H9 (cell line): ENCODE measurements around the gene SH3RF3. TPM values are rescaled to one million over a fixed set of nuclear protein-coding genes. Genes with fewer than 3 reads are reported as not detected.

Source experiments
- DNase-seq: peaks from one replicate; pipeline ENCODE4 v3.0.0-alpha.2; 2017
- H2AFZ ChIP-seq: one replicate; pipeline ENCODE4 v1.6.1; 2013; ENCODE audit warnings: mild to moderate bottlenecking, low read length, control low read depth, moderate library complexity
- H2AK5ac ChIP-seq: 2 replicates; pipeline ENCODE4 v1.6.1; 2013; ENCODE audit warnings: low read length, control low read depth, mixed read lengths; ENCODE audit not compliant: insufficient read length
- H2BK120ac ChIP-seq: one replicate; pipeline ENCODE4 v1.6.1; 2013; ENCODE audit warnings: low read depth, mild to moderate bottlenecking, low read length, control low read depth, inconsistent platforms; ENCODE audit not compliant: poor library complexity, severe bottlenecking
- H2BK12ac ChIP-seq: 2 replicates; pipeline ENCODE4 v1.6.1; 2013; ENCODE audit warnings: low read length, control low read depth, mixed read lengths, low read depth; ENCODE audit not compliant: insufficient read length
- H2BK15ac ChIP-seq: 2 replicates; pipeline ENCODE4 v1.6.1; 2013; ENCODE audit warnings: low read depth, low read length, control low read depth
- H2BK20ac ChIP-seq: one replicate; pipeline ENCODE4 v1.6.1; 2013; ENCODE audit warnings: low read depth, mild to moderate bottlenecking, low read length, control low read depth, inconsistent platforms; ENCODE audit not compliant: poor library complexity, severe bottlenecking
- H2BK5ac ChIP-seq: 2 replicates; pipeline ENCODE4 v1.6.1; 2013; ENCODE audit warnings: low read length, control low read depth, mixed read lengths; ENCODE audit not compliant: insufficient read length
- H3K14ac ChIP-seq: 2 replicates; pipeline ENCODE4 v1.6.1; 2013; ENCODE audit warnings: low read length, control low read depth; ENCODE audit not compliant: insufficient read depth
- H3K18ac ChIP-seq: 2 replicates; pipeline ENCODE4 v1.6.1; 2013; ENCODE audit warnings: low read depth, mild to moderate bottlenecking, mixed read lengths, low read length, control low read depth; ENCODE audit not compliant: insufficient read length
- H3K23ac ChIP-seq: 2 replicates; pipeline ENCODE4 v1.6.1; 2013; ENCODE audit warnings: low read length, control low read depth, mixed read lengths, low read depth; ENCODE audit not compliant: insufficient read length
- H3K23me2 ChIP-seq: 2 replicates; pipeline ENCODE4 v1.6.1; 2013; ENCODE audit warnings: low read depth, mild to moderate bottlenecking, mixed read lengths, low read length, control low read depth; ENCODE audit not compliant: insufficient read length, poor library complexity, severe bottlenecking
- H3K27ac ChIP-seq: 2 replicates; pipeline ENCODE4 v1.5.1; 2013; ENCODE audit warnings: low read length, control low read depth, mixed read lengths, low read depth; ENCODE audit not compliant: insufficient read length
- H3K27me3 ChIP-seq: 2 replicates; pipeline ENCODE4 v1.6.1; 2013; ENCODE audit warnings: low read length, control low read depth, inconsistent platforms; ENCODE audit not compliant: insufficient read depth
- H3K4ac ChIP-seq: 2 replicates; pipeline ENCODE4 v1.6.1; 2013; ENCODE audit warnings: low read depth, mild to moderate bottlenecking, control low read depth, inconsistent platforms, low read length, moderate library complexity
- H3K4me1 ChIP-seq: 2 replicates; pipeline ENCODE4 v1.6.1; 2013; ENCODE audit warnings: low read length, control low read depth, inconsistent platforms; ENCODE audit not compliant: insufficient read depth
- H3K4me2 ChIP-seq: 2 replicates; pipeline ENCODE4 v1.6.1; 2013; ENCODE audit warnings: low read length, control low read depth, mixed read lengths; ENCODE audit not compliant: insufficient read length, insufficient read depth
- H3K56ac ChIP-seq: 2 replicates; pipeline ENCODE4 v1.6.1; 2013; ENCODE audit warnings: low read depth, mild to moderate bottlenecking, mixed read lengths, low read length, control low read depth; ENCODE audit not compliant: insufficient read length
- H3K79me1 ChIP-seq: 2 replicates; pipeline ENCODE4 v1.6.1; 2013; ENCODE audit warnings: low read depth, mild to moderate bottlenecking, moderate library complexity, low read length, control low read depth, inconsistent platforms; ENCODE audit not compliant: insufficient read depth, poor library complexity, severe bottlenecking
- H3K79me2 ChIP-seq: 2 replicates; pipeline ENCODE4 v1.6.1; 2013; ENCODE audit warnings: low read length, control low read depth, inconsistent platforms; ENCODE audit not compliant: insufficient read depth
- H3K9ac ChIP-seq: 2 replicates; pipeline ENCODE4 v1.6.1; 2013; ENCODE audit warnings: low read length, control low read depth, mixed read lengths; ENCODE audit not compliant: insufficient read length; ENCODE audit errors: extremely low read depth
- H3K9me3 ChIP-seq: one replicate; pipeline ENCODE4 v1.6.1; 2013; ENCODE audit warnings: low read depth, low read length, inconsistent platforms; ENCODE audit not compliant: control insufficient read depth
- H3T11ph ChIP-seq: one replicate; pipeline ENCODE4 v1.6.1; 2013; ENCODE audit warnings: mild to moderate bottlenecking, low read length, control low read depth, inconsistent platforms
- H4K20me1 ChIP-seq: one replicate; pipeline ENCODE4 v1.6.1; 2013; ENCODE audit not compliant: control insufficient read depth, insufficient read length, insufficient read depth
- H4K5ac ChIP-seq: 2 replicates; pipeline ENCODE4 v1.6.1; 2013; ENCODE audit warnings: low read depth, mild to moderate bottlenecking, mixed read lengths, low read length, control low read depth; ENCODE audit not compliant: insufficient read length
- H4K8ac ChIP-seq: replicated peaks from 2 replicates; pipeline ENCODE4 v1.6.1; 2013; ENCODE audit warnings: low read length, control low read depth, mixed read lengths, low read depth; ENCODE audit not compliant: insufficient read length
- H4K91ac ChIP-seq: 2 replicates; pipeline ENCODE4 v1.6.1; 2013; ENCODE audit warnings: low read depth, mild to moderate bottlenecking, moderate library complexity, mixed read lengths, low read length, control low read depth; ENCODE audit not compliant: insufficient read length
- H3K27ac Mint-ChIP-seq, 3 experiments: 2 replicates in 2 of 3; 3 replicates in 1 of 3; pipeline ENCODE4 v1.8.0; 2020 to 2021; ENCODE audit warnings: mixed read lengths in 3 of 3, mild to moderate bottlenecking in 1 of 3, moderate library complexity in 1 of 3
- H3K27me3 Mint-ChIP-seq: 2 replicates; pipeline ENCODE4 v1.8.0; 2021; ENCODE audit warnings: low read depth, mild to moderate bottlenecking, moderate library complexity, mixed read lengths
- H3K36me3 Mint-ChIP-seq, 3 experiments: 2 replicates in 2 of 3; 3 replicates in 1 of 3; pipeline ENCODE4 v1.8.0; 2020 to 2021; ENCODE audit warnings: low read depth in 3 of 3, mixed read lengths in 3 of 3; ENCODE audit not compliant: insufficient read depth in 1 of 3
- H3K4me1 Mint-ChIP-seq, 2 experiments: 2 replicates each; pipeline ENCODE4 v1.8.0; 2020; ENCODE audit warnings: mixed read lengths in 2 of 2
- H3K4me3 Mint-ChIP-seq, 2 experiments: 2 replicates in 1 of 2; 3 replicates in 1 of 2; pipeline ENCODE4 v1.8.0; 2020 to 2021; ENCODE audit warnings: mild to moderate bottlenecking in 2 of 2, mixed read lengths in 2 of 2, moderate library complexity in 1 of 2
- H3K9me3 Mint-ChIP-seq, 2 experiments: 2 replicates in 1 of 2; 3 replicates in 1 of 2; pipeline ENCODE4 v1.8.0; 2020; ENCODE audit warnings: mild to moderate bottlenecking in 2 of 2, mixed read lengths in 2 of 2, moderate library complexity in 1 of 2
- CTCF ChIP-seq: fragments of 200-600 bp; sonication (generic); conservative IDR thresholded peaks from 3 replicates; pipeline ENCODE4 v1.8.0; 2021; ENCODE audit warnings: antibody characterized with exemption, mild to moderate bottlenecking
- WGBS: extraction: QIAGEN DNeasy Blood & Tissue Kit; methylation state at CpG from one replicate; pipeline ENCODE4 v1.1.7; 2013; ENCODE audit warnings: missing lambda C conversion rate, low lambda C conversion rate, mixed read lengths; ENCODE audit not compliant: insufficient read length; ENCODE audit errors: extremely low coverage; 5-methylcytosine and 5-hydroxymethylcytosine counted together
- total RNA-seq: library from RNA; stranded (reverse); gene quantifications from 2 replicates; pipeline ENCODE4 v1.2.1, GENCODE V29; 2021

SH3RF3 gene
- total RNA-seq, 1 experiment from 2014 or later = 0.46 TPM

GRCh38 chr2:109209941-109210340, 80.9 kb downstream of the SH3RF3 start:
- WGBS = no CpG with 5 or more reads among the region's 7 CpGs
- Histone ChIP-seq H2BK5ac (no peak overlapping the region), H2AFZ (no peak overlapping the region), H3K4me1 (peaks cover 4% of the 10 kb centered on the region; the same call in 1 of the 2 replicates), H3K14ac (no peak overlapping the region), H2BK15ac (no peak overlapping the region), H4K20me1 (no peaks in the 10 kb centered on the region), H2BK12ac (no peak overlapping the region), H3K9me3 (no peaks in the 10 kb centered on the region), H3K23me2 (peaks cover 2% of the 10 kb centered on the region), H3T11ph (no peak overlapping the region), H4K91ac (no peak overlapping the region), H2AK5ac (no peak overlapping the region), H3K27ac (no peak overlapping the region), H4K5ac (no peak overlapping the region), H2BK120ac (no peak overlapping the region), H3K56ac (no peak overlapping the region), H3K27me3 (no peaks in the 10 kb centered on the region), H4K8ac (no peak overlapping the region), H3K4me2 (no peak overlapping the region), H3K18ac (no peak overlapping the region), H3K79me2 (no peaks in the 10 kb centered on the region), H3K23ac (no peak overlapping the region), H3K79me1 (no peaks in the 10 kb centered on the region), H3K4ac (no peak overlapping the region), H2BK20ac (no peak overlapping the region), H3K9ac (no peak overlapping the region)
- Mint-ChIP-seq H3K4me3 (no peak overlapping the region), H3K4me1 (peaks cover 18 to 31% of the 10 kb centered on the region in 2 experiments), H3K36me3 (no peaks in the 10 kb centered on the region), H3K27me3 (peaks cover 8% of the 10 kb centered on the region), H3K27ac (no peak overlapping the region), H3K9me3 (no peaks in the 10 kb centered on the region)
- no peak for DNase-seq
- no peak for TF ChIP-seq CTCF
